SK-MEL-5 (cell line): Measurements from ENCODE around the gene GLYATL3. TPM values are rescaled to one million over a fixed set of nuclear protein-coding genes. Genes with fewer than 3 reads are reported as not detected.

Experiments used
- DNase-seq: peaks from one replicate; pipeline ENCODE4 v3.0.0-alpha.2; 2016; ENCODE audit warnings: low read depth, low spot score
- in situ Hi-C: cut with HindIII; loops from 2 replicates; pipeline ENCODE4 v1.10.0; 2016; ENCODE audit warnings: low sequenced_read_pairs, high pct_unique_total_duplicates, low pct_unique_long_range_greater_than_20kb
- total RNA-seq: library from RNA; depleted of rRNA; stranded (reverse); fragments of >200 nt; shearing (Covaris generic); gene quantifications from 2 replicates; pipeline ENCODE4 v1.2.3, GENCODE V29; 2014

The GLYATL3 gene
- total RNA-seq, 1 experiment from 2014 or later = not detected

DNA sequence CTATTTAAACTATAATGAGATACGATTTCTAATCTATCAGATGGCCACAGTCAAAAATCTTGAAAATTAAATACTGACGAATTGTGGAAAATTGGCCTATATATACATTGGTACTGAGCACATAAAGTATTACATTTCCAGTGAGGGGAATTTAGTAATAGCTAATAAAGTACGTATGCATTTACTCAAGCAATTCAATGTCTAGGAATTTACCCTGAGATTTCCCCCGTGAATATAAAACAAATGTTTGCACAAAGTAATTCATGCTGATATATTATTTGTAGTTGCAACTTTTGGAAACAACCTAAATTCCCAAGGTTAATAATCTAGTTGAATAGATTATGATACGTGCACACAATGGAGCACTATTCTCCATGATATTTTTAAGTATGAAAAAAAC is 36.1 kb downstream of the GLYATL3 start:
- no peak for DNase-seq
- in situ Hi-C loops = no loop called here

DNA sequence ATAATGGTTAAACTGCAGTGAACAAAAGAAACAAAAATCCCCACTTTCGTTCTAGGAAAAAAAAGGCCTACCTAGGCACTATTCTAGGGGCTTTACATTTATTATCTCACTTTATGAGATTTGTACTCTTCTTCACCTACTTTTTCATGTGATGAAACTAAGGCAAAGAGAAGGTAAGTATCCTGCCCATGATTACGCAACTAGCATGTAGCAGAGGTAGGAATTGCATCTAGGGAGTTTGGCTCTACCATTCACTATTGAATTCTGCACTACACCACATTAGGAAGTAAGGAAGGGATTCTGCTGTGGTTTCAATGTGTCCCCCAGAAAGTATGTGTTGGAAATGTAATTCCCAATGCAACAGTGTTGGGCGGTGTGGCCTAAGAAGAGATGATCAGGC is 39.4 kb downstream of the GLYATL3 start:
- in situ Hi-C loops = no loop called here
- DNase-seq = no peak

DNA sequence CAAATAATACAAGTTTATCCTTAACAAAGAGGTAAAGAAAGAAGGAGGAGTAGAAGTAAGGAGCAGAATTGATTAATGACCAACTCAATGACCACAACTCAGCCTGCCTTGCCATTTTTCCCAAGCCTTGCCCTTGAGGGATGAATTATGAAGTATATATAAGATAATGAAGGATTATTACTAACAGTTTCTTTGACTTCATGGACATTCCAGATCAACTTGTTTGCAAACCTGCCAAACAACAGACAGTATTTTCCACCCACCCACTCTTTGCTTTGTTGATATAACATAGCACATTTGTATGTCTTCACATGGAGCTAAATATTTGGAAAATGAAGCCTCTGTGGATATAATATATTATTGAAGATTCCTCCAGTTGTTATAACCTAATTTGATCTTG is 40.9 kb downstream of the GLYATL3 start:
- DNase-seq = no peak
- in situ Hi-C loops = no loop called here

DNA sequence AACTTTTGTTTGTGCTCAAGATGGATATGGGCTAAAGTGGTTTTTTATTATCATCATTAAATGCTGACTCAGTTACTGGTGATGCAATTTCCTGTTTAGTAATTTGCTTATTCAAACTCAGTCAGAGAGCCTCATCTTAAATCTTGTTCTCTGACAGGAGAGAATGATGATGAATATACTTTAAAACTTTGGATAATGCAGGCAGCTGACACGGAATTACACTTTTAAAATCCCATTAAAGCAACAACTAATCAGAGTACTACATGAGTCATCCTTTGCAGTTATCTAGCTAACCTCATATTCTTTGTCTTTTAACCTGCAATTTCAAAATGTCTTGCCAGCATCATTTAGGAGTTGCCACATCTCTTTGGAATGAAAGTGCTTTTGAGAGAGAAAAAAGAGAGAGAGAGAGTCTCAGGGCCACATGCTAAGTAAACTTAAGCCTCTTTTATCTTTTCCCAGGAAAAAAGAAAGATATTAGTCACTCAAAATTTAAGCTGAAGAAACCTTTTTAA is 41.5 kb downstream of the GLYATL3 start:
- no peak for DNase-seq
- in situ Hi-C loops = no loop called here

DNA sequence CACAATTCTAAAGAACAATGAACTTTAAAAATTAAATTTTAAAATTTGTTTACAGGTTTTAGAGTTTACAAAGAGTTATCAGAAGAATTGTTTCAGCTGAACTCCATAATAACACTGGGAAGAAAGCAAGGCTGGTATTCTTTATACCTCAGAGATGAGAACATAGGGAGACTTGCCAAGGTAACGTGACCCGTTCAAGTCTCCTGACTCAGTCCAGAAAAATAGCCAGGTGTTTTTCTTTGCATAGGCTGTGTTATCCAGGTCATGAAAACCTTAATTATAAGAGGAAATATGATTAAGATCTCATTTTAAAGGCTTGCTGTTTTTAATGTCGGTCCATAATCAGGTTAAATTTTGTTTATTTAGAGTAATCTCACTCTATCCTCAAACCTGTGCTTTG is 42.2 kb downstream of the GLYATL3 start:
- no peak for DNase-seq
- in situ Hi-C loops = no loop called here

DNA sequence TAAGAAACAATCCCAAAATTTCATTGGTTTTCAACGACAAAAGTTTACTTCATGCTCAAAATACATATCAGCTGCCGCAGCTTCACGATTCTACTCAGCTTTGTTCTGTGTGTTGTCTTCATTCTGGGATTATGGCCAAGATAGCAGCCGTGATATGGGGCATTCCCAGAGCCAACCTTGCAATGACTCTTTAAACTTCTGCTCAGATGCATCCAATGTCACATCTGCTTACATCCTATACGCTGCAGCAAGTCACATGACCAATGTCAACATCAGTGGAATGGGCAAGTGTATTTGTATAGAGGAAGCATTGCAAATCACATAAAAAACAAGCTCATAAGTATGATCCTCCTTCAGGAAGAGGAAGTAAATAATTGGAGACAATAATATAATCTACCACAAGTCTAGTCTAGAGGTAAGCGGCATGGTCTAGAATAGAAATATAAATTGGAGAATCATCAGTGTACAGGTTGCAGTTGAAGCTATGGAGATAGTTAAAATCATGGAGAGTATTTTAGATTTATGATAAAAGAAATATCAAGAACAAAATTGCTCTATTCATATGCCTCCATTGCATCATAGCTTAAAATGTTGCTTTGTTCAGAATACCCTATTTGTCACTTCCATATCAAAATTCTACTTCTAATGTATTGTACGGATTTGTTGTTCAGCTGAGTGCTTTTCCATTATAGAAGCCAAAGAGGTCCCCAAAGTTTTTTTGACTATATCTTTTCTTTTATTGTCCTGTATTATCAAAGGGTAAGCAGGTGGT is 43.5 kb downstream of the GLYATL3 start:
- DNase-seq = no peak
- in situ Hi-C loops = no loop called here

DNA sequence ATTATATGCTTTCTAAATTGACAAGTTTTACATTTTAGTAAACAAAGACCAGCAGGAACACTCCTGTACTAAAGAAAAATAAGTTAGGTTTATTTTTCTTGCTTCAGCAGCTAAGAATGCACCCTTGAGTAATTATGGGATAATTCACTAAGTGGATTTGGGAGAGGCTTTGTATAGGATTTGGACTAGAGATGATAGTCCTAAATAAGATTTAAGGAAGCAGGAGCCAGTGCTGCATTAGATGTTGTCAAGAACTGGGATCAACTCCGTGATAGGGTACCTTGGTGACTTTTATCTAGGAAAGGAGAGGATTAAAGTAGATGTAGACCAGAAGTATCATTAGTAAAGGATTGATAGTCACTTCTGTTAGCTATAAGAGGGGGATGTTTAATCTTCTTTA is 46.6 kb downstream of the GLYATL3 start:
- no peak for DNase-seq
- in situ Hi-C loops = no loop called here

DNA sequence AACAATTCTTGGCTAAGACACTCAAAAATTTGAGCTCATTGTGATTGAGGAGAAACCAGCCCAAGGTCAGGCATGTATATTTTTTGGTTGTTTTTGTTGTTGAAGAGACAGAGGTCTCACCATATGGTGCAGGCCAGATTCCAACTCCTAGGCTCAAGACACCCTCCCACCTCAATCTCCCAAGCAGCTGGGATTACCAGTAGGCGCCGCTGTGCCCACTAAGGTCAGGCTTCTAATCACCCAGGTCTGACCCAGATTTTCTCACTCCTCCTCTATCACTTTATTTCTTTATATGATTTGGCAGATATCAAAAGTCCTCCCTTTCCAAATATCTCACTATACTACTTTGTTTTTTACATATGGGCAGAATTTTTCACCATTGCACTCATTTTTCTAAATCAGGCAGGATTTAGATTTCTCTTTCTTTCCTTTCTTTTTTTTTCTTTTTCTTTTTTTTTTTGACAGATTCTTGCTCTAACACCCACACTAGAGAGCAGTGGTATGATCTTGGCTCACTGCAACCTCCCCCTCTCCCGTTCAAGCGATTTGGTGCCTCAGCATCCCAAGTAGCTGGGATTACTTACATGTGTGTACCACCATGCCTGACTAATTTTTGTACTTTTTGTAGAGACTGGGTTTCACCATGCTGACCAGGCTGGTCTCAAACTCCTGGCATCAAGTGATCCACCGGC is 49.0 kb downstream of the GLYATL3 start:
- in situ Hi-C loops = no loop called here
- peak; percentile 60 for DNase-seq

DNA sequence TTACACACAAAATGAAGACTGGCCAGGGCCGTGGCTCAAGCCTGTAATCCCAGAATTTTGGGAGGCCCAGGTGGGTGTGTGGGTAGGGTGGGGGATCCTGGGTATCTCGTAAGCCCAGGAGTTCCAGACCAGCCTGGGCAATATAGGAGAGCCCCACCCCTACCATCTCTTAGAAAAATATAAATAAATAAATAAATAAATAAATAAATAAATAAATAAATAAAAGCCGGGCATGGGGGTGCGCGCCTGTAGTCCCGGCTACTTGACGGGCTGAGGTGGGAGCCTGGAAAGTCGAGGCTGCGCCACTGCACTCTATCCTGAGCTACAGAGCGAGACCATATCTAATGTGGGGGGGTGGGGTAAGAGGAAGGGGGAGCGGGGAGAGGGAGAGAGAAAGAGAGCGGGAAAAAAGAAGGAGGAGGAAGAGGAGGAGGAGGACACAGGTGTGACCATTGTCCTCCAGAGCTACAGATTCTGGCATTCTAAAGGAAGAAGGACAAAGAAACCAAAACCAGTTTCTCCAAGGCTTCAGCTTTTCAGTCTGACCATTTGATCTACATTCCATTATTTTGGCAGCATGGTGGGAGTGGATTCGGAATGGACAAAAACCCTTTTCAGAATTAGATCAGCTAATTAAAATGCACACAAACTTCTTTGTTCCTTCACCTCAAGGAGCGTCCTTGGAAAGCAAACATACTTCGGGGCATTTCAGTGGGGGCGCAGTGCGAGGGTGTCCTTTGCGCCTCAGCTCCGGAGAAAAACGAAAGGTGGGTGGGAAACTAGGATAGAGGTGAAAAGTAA is 50.2 kb downstream of the GLYATL3 start:
- DNase-seq = no peak
- in situ Hi-C loops = no loop called here

DNA sequence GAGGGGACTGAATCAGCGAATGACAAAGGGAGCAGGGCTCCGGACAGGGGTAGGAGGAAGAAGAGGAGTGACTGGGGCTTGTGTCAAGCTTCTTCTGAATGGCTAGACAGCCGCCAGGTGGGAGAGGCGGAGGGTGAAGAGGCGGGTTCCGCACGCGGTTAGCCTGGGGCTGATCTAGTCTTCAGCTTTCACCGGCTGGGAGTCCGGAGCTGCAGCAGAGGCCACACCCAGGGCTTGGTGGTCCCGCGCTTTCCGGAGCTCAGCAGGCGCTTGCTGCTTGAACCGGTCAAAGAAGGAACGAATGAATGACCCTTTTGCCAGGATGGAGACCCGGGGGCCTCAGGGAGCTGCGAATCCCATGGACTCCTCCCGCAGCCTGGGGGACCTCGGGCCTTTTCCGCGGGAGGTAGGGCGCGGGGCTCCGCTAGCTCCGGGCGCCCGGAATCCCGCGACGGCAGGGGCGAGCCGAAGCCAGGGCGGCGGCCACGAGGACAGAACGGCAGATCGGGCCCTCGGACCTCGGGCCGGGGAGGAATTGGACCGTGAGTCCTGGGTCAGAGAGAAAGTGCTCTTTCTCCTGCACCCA is 50.9 kb downstream of the GLYATL3 start, which contains the start of gene C6orf141:
TSS of gene C6orf141 (plus strand) at position 177 of the 586 bp plus-strand sequence. CDS start at position 302, 125 bp downstream.
- no peak for DNase-seq
- in situ Hi-C loops = no loop called here

DNA sequence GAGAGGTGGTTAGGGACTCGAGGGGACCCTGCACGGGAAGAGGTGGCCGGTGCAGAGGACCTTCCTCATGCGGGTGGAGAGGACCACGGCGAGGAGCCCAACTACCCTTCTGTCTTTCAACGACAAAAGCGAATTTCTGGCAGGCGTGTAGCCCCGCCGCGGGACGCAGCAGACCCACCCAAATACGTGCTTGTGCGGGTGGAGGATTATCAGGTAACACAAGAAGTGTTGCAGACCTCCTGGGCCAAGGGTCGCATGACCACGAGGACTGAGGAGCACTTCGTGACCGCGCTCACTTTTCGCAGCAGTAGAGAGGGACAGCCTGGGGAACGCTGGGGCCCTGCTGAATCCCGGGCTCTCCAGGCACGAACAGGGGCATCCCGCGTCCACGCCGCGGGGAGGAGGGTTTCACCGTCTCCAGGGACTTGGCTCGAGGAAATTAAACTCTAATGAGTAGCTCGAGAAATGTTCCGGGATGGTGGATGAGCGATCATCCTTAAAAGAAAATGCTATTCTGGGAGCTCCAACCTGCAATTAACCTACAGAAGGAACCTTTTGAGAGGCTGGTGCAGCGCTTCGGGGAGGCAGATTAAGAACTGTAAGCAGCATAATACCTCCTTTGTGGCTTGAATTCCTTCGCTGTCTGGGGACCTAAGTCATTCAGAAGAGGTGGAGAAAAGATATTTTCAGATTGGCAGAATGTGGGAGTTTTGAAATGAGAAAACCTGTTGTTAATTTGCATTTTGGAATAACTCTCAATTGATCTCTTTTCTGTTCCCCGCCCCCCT is 51.5 kb downstream of the GLYATL3 start:
- peak; percentile 56 for DNase-seq
- in situ Hi-C loops = no loop called here

DNA sequence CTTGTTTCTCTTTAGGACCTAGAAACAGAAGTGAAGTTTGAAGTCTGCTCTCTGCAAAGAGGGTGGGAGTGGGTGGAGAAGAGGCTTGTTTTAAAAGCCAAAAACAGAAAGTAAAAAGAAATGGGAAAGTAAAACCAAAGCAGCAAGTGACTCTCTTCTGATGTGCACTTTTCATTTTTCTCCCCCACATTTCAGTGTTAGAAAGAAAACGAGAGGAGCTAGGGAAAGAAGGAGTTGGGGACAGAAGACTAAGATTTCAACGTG is 52.1 kb downstream of the GLYATL3 start:
- DNase-seq = no peak
- in situ Hi-C loops = no loop called here

DNA sequence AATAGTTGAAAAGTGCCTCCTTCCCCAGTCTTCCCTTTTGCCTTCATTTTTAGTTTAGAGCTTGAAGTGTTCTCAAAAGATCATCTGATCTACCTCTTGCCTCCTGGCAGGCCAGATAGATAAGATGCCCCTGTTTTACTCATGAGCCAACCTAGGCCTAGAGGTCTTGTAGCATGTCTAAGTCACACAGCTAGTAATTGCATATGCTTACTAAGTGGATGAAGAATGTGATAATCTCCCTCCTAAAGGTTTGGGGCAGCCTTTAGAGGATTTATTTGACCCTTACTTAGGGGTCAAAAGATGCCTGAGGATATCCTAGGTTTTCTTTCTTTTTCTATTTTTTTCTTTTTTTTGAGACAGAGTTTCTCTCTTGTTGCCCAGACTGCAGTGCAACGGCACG is 52.9 kb downstream of the GLYATL3 start:
- DNase-seq = no peak
- in situ Hi-C loops = no loop called here

DNA sequence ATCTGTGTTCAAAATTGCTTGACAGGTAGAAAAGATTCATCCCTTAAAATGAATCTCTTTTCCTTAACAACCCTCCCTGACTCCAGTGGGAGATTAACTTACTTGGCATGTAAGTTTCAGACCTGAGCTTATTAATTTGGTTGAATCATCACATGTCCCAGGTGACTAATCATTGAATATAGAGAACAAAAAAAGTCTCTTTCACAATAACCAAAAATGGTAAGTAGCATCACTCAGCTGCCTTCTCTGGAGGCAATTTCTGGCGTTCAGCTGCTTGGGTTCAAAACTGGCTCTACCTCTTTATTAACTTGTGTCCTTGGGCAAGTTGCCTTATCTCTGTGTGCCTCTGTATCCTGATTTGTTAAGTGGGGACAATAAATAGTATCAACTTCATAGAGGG is 53.7 kb downstream of the GLYATL3 start:
- no peak for DNase-seq
- in situ Hi-C loops = no loop called here

DNA sequence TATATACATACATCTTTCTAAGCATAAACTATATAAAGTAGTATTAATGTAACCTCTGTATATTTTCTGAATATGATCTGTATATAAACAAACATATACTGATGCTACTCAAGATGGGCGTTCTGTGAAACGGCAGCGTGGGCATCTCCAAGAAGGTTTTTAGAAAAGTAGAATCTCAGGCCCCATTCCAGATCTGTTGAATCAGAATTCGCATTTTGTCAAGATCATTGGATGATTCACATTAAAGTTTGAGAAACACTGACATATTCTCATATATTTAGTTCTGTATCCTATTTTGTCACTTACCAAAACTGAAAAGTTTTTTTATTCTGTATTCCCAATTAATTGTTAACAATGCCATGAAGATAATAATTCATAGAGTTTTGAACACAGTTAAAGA is 56.2 kb downstream of the GLYATL3 start:
- DNase-seq = no peak
- in situ Hi-C loops = no loop called here

DNA sequence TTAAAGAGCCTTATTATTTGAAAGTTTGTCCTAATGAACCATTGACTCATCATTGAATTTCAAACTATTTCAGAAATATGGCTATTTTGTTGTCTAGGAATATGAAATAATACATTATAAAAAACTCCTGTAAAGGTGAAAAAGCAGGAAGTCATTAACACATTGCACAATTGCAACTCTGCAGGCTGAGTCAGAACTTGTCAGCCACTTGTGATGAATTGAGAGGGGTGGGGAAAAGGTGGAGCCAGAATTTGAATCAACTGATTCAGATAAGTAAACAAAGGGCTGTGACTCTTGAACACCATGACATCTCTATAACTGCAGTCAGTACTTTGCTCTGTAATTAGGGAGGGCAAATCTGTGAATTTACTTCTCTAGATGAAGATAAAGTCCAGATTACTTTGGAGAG is 56.7 kb downstream of the GLYATL3 start:
- peak; percentile 67 for DNase-seq
- in situ Hi-C loops = no loop called here

DNA sequence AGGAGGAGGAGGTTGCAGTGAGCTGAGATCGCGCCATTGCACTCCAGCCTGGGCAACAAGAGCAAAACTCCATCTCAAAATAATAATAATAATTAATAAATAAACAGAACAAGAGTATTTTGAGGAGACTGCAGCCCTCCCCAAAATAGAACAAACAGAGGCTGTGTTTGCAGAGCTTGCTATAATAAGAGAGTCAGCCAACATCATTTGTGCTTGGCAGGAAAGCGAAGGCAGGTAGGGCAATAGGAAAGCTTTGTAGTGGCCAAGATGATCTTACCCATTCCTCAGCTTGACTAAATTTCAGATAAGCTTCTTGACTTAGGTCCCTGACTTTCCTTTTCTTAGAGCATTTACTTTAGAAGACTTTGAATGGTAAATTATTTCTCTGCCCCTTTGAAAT is 57.5 kb downstream of the GLYATL3 start:
- no peak for DNase-seq
- in situ Hi-C loops = no loop called here
